Kidney capillary endothelial cell (primary cell): Measurements from ENCODE around the gene ANXA4.
"Not testable (repeated sequence)": the region's sequence is repeated elsewhere in the genome, so short reads cannot be mapped to it uniquely, and the experiment has no call there.

ENCODE experiments used
- DNase-seq: peaks from one replicate; pipeline ENCODE4 v3.0.0-alpha.2; 2018; ENCODE audit warnings: low spot score

The ANXA4 gene

GRCh38 chr2:69721022-69721421 is 20.9 kb upstream of the ANXA4 start:
- DNase-seq, result no peak

- DNase-seq, result no peak
Measured at GRCh38 chr2:69723791-69724190, 18.1 kb upstream of the ANXA4 start.

- peak; percentile 75 for DNase-seq
Measured at GRCh38 chr2:69724540-69725159, 17.3 kb upstream of the ANXA4 start.

GRCh38 chr2:69725706-69726360 is 16.1 kb upstream of the ANXA4 start:
- no peak for DNase-seq

- no peak for DNase-seq
Measured at GRCh38 chr2:69729266-69729665, 12.7 kb upstream of the ANXA4 start.

- DNase-seq, result no peak
Measured at GRCh38 chr2:69729781-69730180, 12.2 kb upstream of the ANXA4 start.

- DNase-seq, result no peak
Measured at GRCh38 chr2:69731147-69731970, 10.6 kb upstream of the ANXA4 start.

- no peak for DNase-seq
Measured at GRCh38 chr2:69733342-69734034, 8.4 kb upstream of the ANXA4 start.

GRCh38 chr2:69734035-69734611 is 7.8 kb upstream of the ANXA4 start:
- no peak for DNase-seq

- no peak for DNase-seq
Measured at GRCh38 chr2:69734854-69735544, 6.9 kb upstream of the ANXA4 start.

- DNase-seq, result no peak
Measured at GRCh38 chr2:69735686-69736085, 6.2 kb upstream of the ANXA4 start.

- DNase-seq, result not testable (repeated sequence)
Measured at GRCh38 chr2:69738149-69738548, 3.8 kb upstream of the ANXA4 start.

- DNase-seq, result no peak
Measured at GRCh38 chr2:69740502-69740951, 1.4 kb upstream of the ANXA4 start.

- peak; percentile 37 for DNase-seq
Measured at GRCh38 chr2:69741229-69741574, 732 bp upstream of the ANXA4 start.

- peak; percentile 4 for DNase-seq
Measured at GRCh38 chr2:69742322-69742952, 503 bp downstream of the ANXA4 start.

- DNase-seq, result no peak
Measured at GRCh38 chr2:69743847-69744264, 1.9 kb downstream of the ANXA4 start.

- no peak for DNase-seq
Measured at GRCh38 chr2:69744456-69744855, 2.5 kb downstream of the ANXA4 start.

GRCh38 chr2:69745035-69745434 is 3.1 kb downstream of the ANXA4 start:
- DNase-seq, result no peak

- DNase-seq, result no peak
Measured at GRCh38 chr2:69750246-69750645, 8.3 kb downstream of the ANXA4 start.

- DNase-seq, result no peak
Measured at GRCh38 chr2:69753659-69754363, 11.9 kb downstream of the ANXA4 start.
